Measurements from ENCODE around the gene GDPD5.

- TF ChIP-seq REST (IDR thresholded peaks at IDR 0.05) (no peak), POLR2AphosphoS2 (conservative IDR thresholded peaks at IDR 0.05; ENCODE audit: low read length) (no peak), MAX (IDR thresholded peaks at IDR 0.05) (no peak), CTCF (IDR thresholded peaks at IDR 0.05) (no peak), POLR2A (IDR thresholded peaks at IDR 0.05; ENCODE audit: low read length) (no peak), PHF8 (IDR thresholded peaks at IDR 0.05; ENCODE audit: borderline replicate concordance, low read depth) (no peak), MAFK (IDR thresholded peaks at IDR 0.05; ENCODE audit: partially characterized antibody) (no peak)
These were observed 37.8 kb upstream of the GDPD5 start for GRCh38 chr11:75563501-75563977.
